Urinary bladder (tissue), 4 donors: ENCODE measurements around the gene RNF150. TPM values are rescaled to one million over a fixed set of nuclear protein-coding genes. Genes with fewer than 3 reads are reported as not detected.

Experiments used
- DNase-seq: peaks from one replicate; pipeline ENCODE4 v3.0.0-alpha.2; 2015; ENCODE audit errors: extremely low spot score
- H3K27ac ChIP-seq: one replicate; pipeline ENCODE4 v1.5.1; 2013; ENCODE audit warnings: low read depth, mild to moderate bottlenecking, moderate library complexity
- H3K36me3 ChIP-seq: one replicate; pipeline ENCODE4 v1.6.1; 2013; ENCODE audit warnings: mild to moderate bottlenecking, moderate library complexity; ENCODE audit not compliant: insufficient read depth
- H3K4me1 ChIP-seq: one replicate; pipeline ENCODE4 v1.6.1; 2013; ENCODE audit warnings: mild to moderate bottlenecking, moderate library complexity; ENCODE audit not compliant: insufficient read depth
- H3K4me3 ChIP-seq: one replicate; pipeline ENCODE4 v1.5.1; 2013; ENCODE audit warnings: low read depth, low read length
- WGBS: extraction: QIAGEN DNeasy Blood & Tissue Kit; methylation state at CpG from one replicate; pipeline ENCODE4 v1.1.7; 2013; 5-methylcytosine and 5-hydroxymethylcytosine counted together
- polyA plus RNA-seq: library from polyadenylated mRNA; stranded (reverse); fragments of 200-250 nt; gene quantifications from one replicate; pipeline ENCODE4 v1.2.3, GENCODE V29; 2013
- total RNA-seq: library from RNA; depleted of rRNA; stranded (reverse); fragments of >200 nt; gene quantifications from one replicate; pipeline ENCODE4 v1.2.3, GENCODE V29; 2014
- donor health status: healthy with polysubstance abuse.
- donor health status: healthy.

Gene RNF150
- total and polyA plus RNA-seq, 2 donors: 13.2 to 41.3 TPM

DNA sequence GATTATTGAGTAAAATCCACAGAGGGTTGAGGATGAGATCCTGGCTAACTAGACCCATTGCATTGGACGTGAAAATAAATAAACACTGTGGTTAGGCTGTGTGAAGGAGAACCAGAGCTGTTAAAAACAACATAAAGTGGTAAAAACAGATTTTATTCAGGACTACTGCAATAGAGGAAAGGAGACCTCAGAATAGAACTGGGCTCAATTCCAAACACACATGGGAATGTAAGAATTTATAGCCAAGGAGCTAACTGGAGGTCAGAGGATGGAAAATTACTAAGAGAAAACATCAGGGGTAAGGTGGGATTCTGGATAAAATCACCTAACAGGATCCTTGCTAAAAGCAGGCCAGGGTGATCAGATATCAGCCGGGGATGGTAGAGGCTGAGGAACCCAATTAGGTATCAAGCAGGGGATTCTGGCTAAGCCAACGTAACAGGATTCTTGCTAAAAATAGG is 112.4 kb downstream of the RNF150 start:
- no peaks in the 10 kb centered on the region for H3K4me1 ChIP-seq
- H3K27ac ChIP-seq: no peak overlapping the region
- 45% methylated on average over 3 of the region's 3 CpGs for WGBS
- H3K36me3 ChIP-seq: no peaks in the 10 kb centered on the region
- H3K4me3 ChIP-seq: no peak overlapping the region
- DNase-seq: no peak

DNA sequence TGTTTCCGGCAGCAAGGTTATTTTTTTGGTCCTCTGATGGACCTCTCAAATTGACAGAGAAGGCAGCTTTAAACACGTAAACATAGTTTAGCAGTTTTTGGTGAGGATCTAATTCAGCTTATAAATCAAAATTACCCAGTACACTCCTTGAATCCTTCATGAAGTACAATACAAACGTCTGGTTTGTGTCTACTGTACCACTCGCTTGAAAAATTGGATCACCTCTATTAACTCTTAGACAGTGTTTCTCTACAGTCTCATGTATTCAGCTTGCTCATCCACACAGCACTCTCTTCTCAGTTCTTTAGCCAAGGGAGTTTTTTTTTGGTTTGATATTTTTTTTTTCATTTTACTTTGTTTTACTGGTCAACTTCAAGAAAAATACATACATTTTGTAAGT is 113.5 kb downstream of the RNF150 start:
- Histone ChIP-seq H3K4me3 (no peak overlapping the region), H3K36me3 (no peaks in the 10 kb centered on the region), H3K27ac (no peak overlapping the region), H3K4me1 (no peaks in the 10 kb centered on the region)
- WGBS: 56% methylated on average over 4 of the region's 4 CpGs
- DNase-seq: no peak

DNA sequence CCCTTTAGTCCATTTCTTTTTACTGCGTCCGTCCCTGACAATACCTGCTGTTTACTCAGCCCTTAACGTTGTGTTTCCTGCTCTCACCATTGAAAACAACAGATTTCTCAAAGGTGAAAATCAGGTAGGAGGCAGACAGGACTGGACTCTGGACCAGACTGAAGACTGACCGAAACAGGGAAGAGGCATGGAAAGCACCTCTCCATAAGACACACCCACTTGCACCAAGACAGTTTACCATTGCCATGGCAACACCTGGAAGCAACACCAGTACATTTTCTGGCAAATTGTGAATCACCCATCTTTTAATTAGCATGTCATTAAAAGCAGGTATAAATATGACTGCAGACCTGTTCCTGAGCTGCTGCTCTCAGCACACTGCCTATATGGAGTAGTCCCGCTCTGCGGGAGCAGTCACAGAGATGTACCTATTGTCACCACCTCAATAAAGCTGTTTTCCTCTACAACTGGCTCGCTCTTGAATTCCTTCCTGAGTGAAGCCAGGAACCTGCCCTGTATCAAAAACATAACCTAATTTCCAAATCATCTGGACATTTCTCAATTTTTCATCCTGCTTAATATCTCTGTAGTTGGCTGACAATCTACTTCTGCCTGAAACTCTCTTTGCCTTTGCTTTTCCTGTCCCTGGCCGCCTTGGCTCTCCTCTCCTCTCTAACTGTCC is 117.0 kb downstream of the RNF150 start:
- Histone ChIP-seq H3K4me1 (no peaks in the 10 kb centered on the region), H3K27ac (no peak overlapping the region), H3K36me3 (no peaks in the 10 kb centered on the region), H3K4me3 (no peak overlapping the region)
- whole genome bisulfite sequencing: 65% methylated on average over 8 of the region's 8 CpGs
- no peak for DNase-seq

DNA sequence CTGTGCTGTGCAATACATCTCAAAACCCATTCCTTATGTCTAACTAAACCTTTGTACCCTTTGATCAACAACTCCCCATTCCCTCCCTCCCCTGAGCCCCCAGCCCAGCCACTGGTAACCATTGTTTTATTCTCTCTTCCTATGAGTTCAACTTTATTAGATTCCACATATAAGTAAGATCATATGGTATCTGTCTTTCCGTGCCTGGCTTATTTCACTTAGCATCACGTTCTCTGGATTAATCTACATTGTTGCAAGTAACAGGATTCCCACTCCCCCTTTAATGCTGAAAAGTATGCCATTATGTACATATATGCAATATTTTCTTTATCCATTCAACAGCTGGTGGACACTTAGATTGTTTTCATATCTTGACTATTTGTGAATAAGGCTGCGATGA is 119.4 kb downstream of the RNF150 start:
- Histone ChIP-seq H3K4me3 (no peak overlapping the region), H3K36me3 (no peaks in the 10 kb centered on the region), H3K27ac (no peak overlapping the region), H3K4me1 (no peaks in the 10 kb centered on the region)
- WGBS: 51% methylated on average over 3 of the region's 3 CpGs
- no peak for DNase-seq

DNA sequence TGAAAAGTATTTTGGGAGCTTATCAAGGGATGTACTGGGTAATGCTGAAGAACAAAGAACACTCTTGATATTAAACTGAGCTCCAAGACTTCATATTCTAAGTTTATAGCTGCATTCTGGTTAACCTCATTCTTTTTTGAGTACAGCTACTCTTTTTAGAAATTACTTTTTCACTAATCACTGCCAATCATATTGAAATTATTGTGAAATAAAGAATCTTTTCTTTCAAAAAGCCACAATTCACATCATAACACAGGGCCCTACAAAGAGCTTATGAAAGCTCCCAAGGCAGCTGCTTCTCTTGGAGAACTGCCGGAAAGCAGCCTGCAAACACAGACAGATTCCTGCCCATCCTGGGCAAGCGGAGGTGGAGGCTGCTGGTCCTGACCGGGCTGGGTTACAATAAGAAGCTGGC is 121.4 kb downstream of the RNF150 start:
- no peak overlapping the region for H3K27ac ChIP-seq
- no peaks in the 10 kb centered on the region for H3K4me1 ChIP-seq
- WGBS: 57% methylated on average over 3 of the region's 3 CpGs
- H3K4me3 ChIP-seq: no peak overlapping the region
- H3K36me3 ChIP-seq: no peaks in the 10 kb centered on the region
- DNase-seq: no peak

DNA sequence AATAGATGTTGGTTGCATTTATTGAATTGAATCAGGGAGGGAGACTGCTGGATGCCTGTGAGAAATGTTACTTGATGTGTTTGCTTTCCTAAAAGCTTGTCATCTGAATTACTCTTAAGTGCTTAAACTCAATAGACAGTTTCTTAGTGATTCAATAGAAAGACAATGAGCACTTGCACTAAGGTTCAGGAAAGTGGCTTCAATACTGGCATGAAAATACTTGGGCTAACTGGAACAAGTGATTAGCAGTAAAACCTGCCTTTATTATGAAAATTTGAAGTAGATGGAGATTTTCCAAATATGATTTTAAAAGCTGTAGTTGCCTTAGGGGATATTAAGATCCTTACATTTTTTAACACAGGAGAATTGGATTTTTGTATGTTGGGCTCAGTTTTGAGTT is 123.3 kb downstream of the RNF150 start:
- DNase-seq: no peak
- Histone ChIP-seq H3K4me1 (no peaks in the 10 kb centered on the region), H3K36me3 (no peaks in the 10 kb centered on the region), H3K27ac (no peak overlapping the region), H3K4me3 (no peak overlapping the region)

DNA sequence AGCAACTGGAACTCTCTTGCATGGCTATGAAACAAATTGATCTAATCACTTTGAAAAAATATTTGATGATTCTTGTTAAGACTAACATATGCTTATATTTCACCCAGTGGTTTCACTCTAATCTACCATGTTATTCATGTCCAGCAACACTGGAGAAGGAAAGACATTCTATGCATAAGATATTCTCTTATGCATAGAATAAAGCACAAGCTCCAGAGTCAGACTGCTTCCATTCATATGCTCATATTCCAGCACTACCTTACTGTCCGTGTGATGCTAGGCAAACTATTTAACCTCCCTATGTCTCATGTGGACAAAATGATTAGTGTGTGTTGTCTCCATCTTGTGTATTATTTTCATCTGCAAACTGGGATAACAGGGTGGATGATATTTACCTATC is 124.1 kb downstream of the RNF150 start:
- 96% methylated on average over 1 of the region's 1 CpG for WGBS
- no peak overlapping the region for H3K27ac ChIP-seq
- no peak for DNase-seq
- H3K4me3 ChIP-seq: no peak overlapping the region
- H3K4me1 ChIP-seq: no peaks in the 10 kb centered on the region
- H3K36me3 ChIP-seq: no peaks in the 10 kb centered on the region

DNA sequence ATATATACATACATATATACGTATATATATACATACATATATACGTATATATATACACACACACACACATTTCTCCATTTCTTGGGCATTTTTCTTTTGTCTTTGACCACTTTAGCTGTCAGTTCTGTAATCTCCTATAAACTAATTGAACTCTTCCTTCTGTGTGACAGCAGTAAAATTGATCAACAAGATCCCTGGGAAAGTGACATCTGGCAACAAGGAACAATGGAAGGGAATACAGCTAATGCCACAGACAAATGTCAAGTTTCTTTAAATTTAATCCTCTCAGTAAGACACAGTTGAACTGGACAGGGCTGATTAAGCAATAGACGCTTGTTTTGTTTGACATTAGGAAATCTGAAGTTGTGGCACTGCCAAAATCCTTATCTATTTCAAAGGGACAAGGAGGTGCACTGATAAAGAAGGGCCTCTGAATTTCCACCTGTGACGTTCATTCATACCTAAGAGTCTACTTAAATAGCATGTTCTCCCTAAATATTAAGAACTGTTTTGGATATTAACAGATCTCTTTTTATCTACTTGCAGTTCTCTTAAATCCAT is 126.9 kb downstream of the RNF150 start:
- no peak overlapping the region for H3K27ac ChIP-seq
- DNase-seq: no peak
- no peaks in the 10 kb centered on the region for H3K4me1 ChIP-seq
- no peak overlapping the region for H3K4me3 ChIP-seq
- 72% methylated on average over 4 of the region's 4 CpGs for WGBS
- no peaks in the 10 kb centered on the region for H3K36me3 ChIP-seq

DNA sequence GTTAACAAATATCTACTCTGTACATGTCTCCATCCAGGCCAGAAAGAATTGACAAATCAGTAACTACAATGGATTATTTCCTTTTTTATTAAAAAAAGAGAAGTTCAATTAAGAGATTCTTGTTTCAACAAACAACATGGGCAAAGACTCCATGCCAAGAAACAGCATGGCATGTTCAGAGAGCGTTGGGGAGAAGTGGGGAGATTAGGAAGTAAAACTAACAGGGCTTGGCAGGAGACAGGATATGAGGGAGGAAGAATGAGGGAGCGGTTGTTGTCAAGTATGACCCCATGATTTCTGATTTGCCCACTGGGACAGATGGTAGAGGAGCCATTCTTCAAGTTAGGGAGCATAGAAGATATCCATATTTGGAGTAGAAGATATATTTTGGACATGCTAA is 128.4 kb downstream of the RNF150 start:
- WGBS: 90% methylated on average over 2 of the region's 2 CpGs
- DNase-seq: no peak
- Histone ChIP-seq H3K36me3 (no peaks in the 10 kb centered on the region), H3K27ac (no peak overlapping the region), H3K4me3 (no peak overlapping the region), H3K4me1 (no peaks in the 10 kb centered on the region)

DNA sequence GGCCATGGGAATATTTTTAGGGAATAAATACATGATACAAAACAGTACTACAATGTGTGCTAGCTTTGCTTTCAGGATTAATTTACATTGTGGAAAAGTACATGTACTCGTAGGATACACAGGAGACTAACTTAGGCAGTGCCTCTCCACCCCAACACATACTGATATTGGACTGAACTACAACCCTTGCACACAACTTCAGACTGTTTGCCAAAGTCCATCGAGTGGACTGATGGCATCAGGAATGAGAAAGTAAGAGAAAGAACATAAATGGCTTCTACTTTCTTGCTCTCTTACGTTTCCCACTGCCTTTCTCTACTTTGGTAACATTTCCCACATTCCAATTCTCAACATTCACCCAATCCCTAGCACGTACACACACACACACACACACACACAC is 130.1 kb downstream of the RNF150 start:
- H3K4me3 ChIP-seq: no peak overlapping the region
- no peaks in the 10 kb centered on the region for H3K36me3 ChIP-seq
- no peak for DNase-seq
- no peak overlapping the region for H3K27ac ChIP-seq
- 70% methylated on average over 4 of the region's 4 CpGs for WGBS
- no peaks in the 10 kb centered on the region for H3K4me1 ChIP-seq

DNA sequence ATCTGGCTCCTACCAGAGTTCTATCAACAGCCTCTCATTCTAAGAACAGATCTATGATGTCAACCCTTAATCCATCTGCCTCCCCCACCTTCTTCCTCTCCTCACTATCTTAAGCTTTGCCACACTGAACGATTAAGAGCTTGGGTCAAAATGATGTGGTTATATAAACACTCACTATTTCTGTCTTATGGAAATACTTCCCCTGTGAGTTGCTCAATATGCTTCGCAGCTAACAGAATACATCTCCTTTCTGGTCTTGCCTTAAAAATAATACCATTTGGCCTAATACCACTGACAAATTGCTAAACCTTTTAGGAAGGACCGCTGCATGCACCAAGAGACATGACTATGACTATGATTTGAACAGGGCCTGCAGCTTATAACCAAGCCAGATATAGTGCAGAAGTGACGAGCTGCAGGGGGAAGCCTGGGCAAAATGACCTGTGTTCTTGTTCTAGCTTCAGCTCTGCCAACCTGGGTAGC is 130.9 kb downstream of the RNF150 start:
- Histone ChIP-seq H3K4me1 (no peaks in the 10 kb centered on the region), H3K4me3 (no peak overlapping the region), H3K36me3 (no peaks in the 10 kb centered on the region), H3K27ac (no peak overlapping the region)
- no peak for DNase-seq
- 25% methylated on average over 4 of the region's 4 CpGs for WGBS

DNA sequence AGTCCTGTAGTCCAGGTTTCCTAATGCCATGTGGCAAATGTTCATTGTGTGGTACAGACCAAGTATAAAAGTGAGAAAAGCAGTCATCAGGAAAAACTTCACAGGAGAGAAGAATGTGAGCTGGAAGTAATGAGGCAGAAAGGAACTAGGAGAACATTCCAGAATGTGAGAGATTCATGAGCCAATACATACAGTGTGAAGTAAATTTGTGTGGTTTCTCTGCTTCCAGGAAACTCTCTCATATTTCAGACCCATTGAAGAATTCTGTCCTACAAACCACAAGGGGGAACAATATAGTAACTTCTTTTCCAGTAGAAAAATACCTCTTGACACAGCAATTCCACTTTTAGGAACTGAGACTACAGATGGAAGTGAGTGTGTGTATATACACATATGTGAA is 136.5 kb downstream of the RNF150 start:
- no peak overlapping the region for H3K27ac ChIP-seq
- H3K4me1 ChIP-seq: no peaks in the 10 kb centered on the region
- no peak overlapping the region for H3K4me3 ChIP-seq
- no peak for DNase-seq
- H3K36me3 ChIP-seq: no peaks in the 10 kb centered on the region

DNA sequence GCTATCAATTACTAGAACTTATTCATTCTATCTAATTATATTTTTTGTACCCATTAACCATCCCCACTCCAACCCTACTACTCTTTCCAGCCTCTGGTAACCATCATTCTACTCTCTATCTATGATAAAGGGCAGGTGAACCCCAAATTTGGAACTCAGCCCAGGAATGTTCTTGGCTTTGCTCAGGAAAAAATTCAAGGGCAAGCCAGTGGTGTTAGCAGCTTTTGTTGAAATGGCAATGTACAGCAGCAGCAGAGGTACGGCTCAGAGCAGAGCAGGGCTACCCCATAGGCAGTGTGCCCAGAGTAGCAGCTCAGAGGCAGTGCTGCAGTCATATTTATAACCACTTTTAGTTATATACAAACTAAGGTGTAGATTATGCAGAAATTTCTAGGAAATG is 138.2 kb downstream of the RNF150 start:
- Histone ChIP-seq H3K4me3 (no peak overlapping the region), H3K27ac (no peak overlapping the region), H3K4me1 (no peaks in the 10 kb centered on the region), H3K36me3 (no peaks in the 10 kb centered on the region)
- WGBS: 55% methylated on average over 1 of the region's 1 CpG
- no peak for DNase-seq

DNA sequence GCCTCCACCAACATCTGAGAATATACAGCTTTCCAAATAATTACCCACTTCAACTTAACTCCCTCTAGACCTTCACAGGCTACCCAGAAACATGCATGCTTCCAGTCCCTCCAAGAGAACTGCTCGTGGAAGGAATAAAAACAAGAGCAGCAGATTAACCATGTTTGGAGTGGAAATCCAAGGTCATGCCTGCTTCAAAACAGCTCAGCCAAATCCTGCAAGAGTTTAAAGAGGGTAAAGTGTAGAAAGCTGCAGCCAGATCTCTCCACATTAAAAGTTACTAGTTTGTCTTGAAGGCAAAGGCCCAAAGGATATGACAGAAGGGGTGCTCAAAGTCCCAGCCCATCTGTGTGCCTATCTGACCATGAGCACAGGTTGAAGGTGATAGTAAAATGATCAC is 139.3 kb downstream of the RNF150 start:
- no peak for DNase-seq
- no peak overlapping the region for H3K27ac ChIP-seq
- WGBS: 39% methylated on average over 1 of the region's 1 CpG
- no peaks in the 10 kb centered on the region for H3K4me1 ChIP-seq
- H3K4me3 ChIP-seq: no peak overlapping the region
- H3K36me3 ChIP-seq: no peaks in the 10 kb centered on the region
